Superior temporal gyrus (tissue), 1 donor: ENCODE measurements around the gene UGT1A9.
"Not testable (repeated sequence)": the region's sequence is repeated elsewhere in the genome, so short reads cannot be mapped to it uniquely, and the experiment has no call there.

Experiments
- DNase-seq: peaks from one replicate; pipeline ENCODE4 v3.0.0-alpha.2; 2016; ENCODE audit errors: extremely low spot score

The UGT1A9 gene

GRCh38 chr2:233680361-233681045, 8.8 kb downstream of the UGT1A9 start:
- no peak for DNase-seq

- DNase-seq: no peak
Observed at GRCh38 chr2:233681521-233682099, 9.9 kb downstream of the UGT1A9 start, which contains the start of gene UGT1A7. TSS of gene UGT1A7 (plus strand) at chr2:233681901. CDS start at chr2:233681938, 37 bp downstream.

DNA sequence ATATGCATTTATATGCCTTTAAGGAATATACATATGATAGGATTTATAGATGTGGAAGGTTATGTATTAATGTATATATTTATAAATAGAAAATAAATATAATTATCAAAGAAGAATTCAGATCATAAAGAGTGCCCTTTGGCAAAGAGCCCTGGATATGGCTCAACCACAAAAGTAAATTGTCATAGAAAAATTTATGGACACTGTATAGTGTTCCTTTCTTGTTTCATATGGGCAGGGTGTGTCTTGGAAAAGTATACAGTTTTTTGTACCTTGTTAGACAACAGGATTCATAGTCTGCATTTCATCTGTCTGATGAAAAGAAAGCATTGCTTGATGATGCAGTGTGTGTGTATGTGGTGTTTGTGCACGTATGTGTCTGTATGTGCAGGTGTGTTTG, 12.9 kb downstream of the UGT1A9 start:
- DNase-seq: no peak

- no peak for DNase-seq
Observed at GRCh38 chr2:233686928-233687327, 15.2 kb downstream of the UGT1A9 start.

DNA sequence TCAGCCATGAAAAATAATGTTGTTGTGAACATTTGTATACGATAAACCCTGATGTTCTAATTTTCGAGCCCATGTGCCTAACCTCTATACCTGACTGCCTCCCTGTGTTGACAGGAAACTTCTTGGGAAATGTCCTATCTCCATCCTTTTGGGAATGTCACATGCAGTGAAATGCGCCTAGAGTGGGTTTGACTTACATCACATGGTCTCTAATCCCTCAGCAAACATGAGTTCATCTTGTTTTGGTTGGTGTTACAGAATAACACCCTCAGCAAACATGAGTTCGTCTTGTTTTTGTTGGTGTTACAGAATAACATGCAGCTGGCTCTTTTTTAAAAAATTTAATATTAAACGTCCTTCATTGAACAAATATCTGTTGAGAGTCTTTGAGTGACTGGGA, 16.6 kb downstream of the UGT1A9 start:
- no peak for DNase-seq

- DNase-seq: no peak
Observed at GRCh38 chr2:233689031-233689430, 17.3 kb downstream of the UGT1A9 start.

DNA sequence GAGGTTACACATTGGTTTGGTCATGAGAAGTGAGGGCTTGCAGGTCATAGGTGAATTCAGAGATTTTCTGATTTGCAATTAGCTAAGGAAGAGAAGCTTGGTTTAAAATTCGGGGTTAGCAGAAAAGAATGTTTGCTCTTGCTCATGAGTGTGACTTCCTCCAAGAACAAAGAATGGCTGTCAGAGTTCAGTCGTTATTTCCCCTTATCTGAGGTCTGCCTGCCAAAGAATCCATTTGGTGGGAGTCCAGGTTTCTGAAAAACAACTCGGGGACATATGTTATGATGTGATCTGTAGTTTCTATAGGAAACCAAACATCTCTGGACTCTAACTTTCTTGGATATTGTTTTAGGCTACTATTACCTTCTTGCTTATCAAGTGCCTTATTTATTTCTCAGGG, 17.8 kb downstream of the UGT1A9 start:
- DNase-seq: no peak

DNA sequence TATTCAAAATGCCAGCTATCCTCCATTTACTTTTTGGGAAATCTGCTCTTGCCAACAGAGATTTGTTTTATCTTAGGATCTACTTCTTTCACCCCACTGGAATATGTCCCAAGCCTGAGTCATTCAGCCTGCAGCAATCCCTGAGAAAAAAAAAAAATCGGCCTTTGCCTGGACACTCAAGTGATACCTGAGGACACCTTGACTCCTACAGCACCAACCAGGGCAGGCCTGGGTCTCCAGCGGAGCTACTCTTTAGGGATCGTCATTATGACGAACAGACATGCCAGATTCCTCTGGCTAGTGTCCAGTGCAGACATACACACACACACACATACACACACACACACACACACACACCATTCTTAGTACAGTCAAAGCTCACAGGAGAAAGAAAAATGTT, 18.7 kb downstream of the UGT1A9 start:
- DNase-seq: no peak

GRCh38 chr2:233691443-233692433, 20.0 kb downstream of the UGT1A9 start:
- no peak for DNase-seq

DNA sequence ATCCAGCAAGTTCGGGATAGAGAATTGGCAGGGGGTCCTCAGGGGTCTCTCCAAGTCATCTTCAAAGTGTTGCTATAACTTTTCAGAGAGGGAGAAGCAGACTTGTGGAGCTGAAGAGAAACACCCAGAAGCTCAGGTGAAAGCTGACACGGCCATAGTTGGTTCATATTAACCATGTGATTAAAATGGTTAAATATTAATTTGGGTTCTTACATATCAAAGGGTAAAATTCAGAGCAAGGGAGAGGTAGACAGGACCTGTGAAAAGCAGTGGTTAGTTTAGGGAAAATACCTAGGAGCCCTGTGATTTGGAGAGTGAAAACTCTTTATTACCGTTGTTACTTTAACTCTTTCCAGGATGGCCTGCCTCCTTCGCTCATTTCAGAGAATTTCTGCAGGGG, 20.9 kb downstream of the UGT1A9 start, which contains the start of gene UGT1A6:
Gene UGT1A6, plus strand, starts transcription at position 243 of the 400 bp plus-strand sequence. Its CDS starts 115 bp downstream, at position 358.
- no peak for DNase-seq

DNA sequence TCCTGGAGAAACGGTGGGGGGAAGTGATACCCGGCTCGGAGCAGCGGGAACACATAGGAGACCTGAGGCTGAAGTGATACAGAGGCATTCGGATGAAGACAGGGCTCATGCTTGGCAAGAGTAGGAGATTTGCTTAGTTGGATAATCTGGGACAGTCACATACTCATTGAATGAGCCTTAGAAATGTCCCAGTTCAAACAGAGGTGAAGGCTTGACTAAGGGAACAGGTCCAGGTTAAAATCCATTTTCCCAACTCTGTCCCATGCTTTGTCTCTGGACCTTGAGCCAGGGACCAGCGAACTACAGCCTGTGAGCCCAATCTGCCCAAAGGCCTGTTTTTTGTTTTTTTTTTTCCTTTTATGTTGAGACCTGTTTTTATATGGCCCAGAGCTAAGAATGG, 22.3 kb downstream of the UGT1A9 start:
- DNase-seq: no peak

DNA sequence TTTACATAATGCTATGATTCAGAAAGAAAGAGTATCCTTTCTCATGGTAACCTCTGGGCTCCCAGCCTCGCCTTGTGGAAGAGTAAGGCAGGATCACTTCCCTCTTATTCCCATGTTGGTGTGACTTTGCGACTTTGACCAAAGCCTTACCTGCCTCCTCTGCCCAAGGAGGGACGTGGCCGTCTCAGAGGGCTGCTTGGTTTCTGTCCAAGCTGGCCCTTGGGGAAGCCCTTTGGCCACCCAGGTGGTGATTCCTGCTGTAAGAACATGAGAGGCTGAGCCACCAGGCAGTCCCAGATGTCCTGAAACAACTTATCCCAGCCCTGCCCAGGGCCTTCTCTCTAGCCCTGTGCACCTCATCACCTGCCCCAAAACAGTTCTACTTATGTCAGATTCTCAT, 27.0 kb downstream of the UGT1A9 start:
- DNase-seq: no peak

DNA sequence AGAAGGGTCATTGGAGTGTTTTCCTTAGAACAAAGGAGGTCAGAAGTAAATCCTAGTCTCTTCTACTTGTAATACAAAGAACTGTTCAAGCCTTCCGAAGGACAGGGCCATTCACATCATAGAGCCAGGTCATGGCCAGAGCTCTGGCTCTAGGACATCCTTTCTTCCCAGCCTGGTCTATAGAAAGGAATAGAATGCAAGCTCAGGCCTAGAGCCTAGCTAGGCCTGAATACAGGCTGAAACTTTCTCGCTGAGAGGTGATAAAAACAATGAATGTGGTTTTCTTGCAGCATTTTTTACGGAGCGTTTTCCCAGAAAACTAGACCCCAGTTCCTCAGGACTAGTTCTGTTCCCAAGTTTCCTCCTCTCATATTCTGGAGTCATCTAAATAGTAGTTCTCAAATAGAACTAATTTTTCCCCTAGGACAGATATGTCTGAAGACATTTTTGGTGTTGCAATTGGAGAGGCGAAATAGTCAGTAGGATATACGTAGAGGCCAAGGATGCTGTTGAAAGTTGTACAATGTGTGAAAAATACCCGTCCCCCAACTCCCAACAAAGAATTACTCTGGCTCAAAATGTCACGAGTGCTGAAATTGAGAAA, 27.8 kb downstream of the UGT1A9 start:
- no peak for DNase-seq

GRCh38 chr2:233700028-233700635, 28.4 kb downstream of the UGT1A9 start:
- peak; percentile 17 for DNase-seq

DNA sequence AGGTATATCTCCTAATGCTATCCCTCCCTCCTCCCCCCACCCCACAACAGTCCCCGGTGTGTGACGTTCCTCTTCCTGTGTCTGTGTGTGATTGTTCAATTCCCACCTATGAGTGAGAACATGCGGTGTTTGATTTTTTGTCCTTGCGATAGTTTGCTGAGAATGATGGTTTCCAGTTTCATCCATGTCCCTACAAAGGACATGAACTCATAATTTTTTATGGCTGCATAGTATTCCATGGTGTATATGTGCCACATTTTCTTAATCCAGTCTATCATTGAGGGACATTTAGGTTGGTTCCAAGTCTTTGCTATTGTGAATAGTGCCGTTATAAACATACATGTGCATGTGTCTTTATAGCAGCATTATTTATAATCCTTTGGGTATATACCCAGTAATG, 29.1 kb downstream of the UGT1A9 start:
- DNase-seq: not testable (repeated sequence)

- DNase-seq: no peak
Observed at GRCh38 chr2:233702238-233702637, 30.5 kb downstream of the UGT1A9 start.

- no peak for DNase-seq
Observed at GRCh38 chr2:233705911-233706506, 34.3 kb downstream of the UGT1A9 start.

- DNase-seq: no peak
Observed at GRCh38 chr2:233706720-233707119, 35.0 kb downstream of the UGT1A9 start.

- no peak for DNase-seq
Observed at GRCh38 chr2:233707940-233708644, 36.4 kb downstream of the UGT1A9 start.

DNA sequence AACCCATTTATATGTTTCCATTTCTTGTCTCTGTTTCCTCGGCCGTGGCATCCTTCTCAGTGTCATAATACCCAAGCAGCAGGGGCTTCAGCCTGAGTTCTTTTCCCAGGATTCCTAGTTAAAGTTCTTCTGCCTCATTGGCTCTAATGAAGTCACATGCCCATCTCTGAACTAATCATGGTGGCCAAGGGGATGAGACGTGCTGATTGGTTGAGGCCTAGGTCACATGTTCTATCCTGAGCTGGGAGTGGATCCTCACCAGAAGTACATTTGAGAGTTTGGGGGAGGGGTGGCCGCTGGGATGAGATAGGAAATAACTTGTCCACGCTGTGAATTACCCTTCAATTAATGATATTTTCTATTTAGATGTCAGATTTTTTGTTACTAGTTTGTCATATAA, 37.2 kb downstream of the UGT1A9 start:
- DNase-seq: no peak
